ENCODE data around the gene DIRAS1.

DNA sequence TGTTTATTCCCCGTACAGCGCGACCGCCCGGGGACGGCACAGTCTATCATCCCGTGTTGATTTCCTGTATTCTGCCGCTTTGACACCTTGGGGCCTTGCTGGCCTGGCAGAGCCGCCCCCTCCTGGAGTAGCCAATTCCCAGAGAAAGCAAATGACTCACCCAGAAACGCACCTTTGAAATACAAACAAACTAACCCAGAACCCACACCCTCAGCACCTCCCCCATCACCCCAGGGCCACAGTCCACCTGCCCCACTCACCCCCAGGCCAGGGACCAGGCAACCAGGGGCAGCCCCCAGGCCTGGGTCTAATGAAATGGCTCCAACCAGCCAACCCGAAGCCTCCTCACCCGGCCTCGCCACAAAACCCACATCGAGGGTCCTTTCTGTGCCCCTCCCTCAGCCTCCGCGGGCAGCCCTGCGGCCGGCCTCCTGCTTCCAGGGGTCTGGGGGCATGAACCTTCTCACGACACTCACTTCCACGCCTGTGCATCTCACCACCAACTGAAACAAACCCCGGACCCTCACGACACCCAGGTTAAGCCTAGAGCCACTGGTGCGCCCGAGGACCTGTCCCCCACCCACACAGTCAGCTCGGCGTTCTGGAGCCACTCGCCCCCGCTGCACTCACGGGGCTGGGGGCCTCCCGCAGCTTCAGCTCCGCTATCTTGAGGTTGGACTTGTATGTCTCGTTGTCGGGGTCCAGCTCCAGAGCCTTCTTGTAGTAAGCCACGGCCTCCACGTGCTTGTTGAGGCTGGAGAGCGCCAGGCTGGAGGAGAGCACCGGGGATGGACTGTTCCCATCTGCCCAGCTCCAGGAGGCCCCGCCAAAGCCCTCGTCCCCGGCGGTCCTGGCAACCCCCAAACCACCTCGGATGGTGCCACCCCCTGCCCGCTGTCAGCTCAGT lies 41.0 kb upstream of the DIRAS1 start:
- TF ChIP-seq, protein P1, sequence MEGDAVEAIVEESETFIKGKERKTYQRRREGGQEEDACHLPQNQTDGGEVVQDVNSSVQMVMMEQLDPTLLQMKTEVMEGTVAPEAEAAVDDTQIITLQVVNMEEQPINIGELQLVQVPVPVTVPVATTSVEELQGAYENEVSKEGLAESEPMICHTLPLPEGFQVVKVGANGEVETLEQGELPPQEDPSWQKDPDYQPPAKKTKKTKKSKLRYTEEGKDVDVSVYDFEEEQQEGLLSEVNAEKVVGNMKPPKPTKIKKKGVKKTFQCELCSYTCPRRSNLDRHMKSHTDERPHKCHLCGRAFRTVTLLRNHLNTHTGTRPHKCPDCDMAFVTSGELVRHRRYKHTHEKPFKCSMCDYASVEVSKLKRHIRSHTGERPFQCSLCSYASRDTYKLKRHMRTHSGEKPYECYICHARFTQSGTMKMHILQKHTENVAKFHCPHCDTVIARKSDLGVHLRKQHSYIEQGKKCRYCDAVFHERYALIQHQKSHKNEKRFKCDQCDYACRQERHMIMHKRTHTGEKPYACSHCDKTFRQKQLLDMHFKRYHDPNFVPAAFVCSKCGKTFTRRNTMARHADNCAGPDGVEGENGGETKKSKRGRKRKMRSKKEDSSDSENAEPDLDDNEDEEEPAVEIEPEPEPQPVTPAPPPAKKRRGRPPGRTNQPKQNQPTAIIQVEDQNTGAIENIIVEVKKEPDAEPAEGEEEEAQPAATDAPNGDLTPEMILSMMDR (IDR thresholded peaks at IDR 0.05), result no peak
- no peak for TF ChIP-seq POLR2A (IDR thresholded peaks at IDR 0.05)
